GM21390 (cell line): ENCODE measurements around the gene HCK.

ENCODE experiments used
- ATAC-seq: cut with Tn5 transposase; IDR thresholded peaks from one replicate; pipeline ENCODE4 v1.9.1; 2021; ENCODE audit not compliant: unreplicated experiment

Gene HCK

GRCh38 chr20:32052090-32052777 is at the start of gene HCK:
Gene HCK (plus strand): TSS chr20:32052242.
- ATAC-seq, result no peak

- ATAC-seq, result no peak
Observed at GRCh38 chr20:32003325-32003724, 48.7 kb upstream of the HCK start.

- ATAC-seq, result no peak
Observed at GRCh38 chr20:32004963-32005362, 47.1 kb upstream of the HCK start.

- no peak for ATAC-seq
Observed at GRCh38 chr20:32006053-32006452, 46.0 kb upstream of the HCK start.

- no peak for ATAC-seq
Observed at GRCh38 chr20:32006841-32007786, 44.9 kb upstream of the HCK start.

- ATAC-seq, result no peak
Observed at GRCh38 chr20:32007787-32008616, 44.0 kb upstream of the HCK start.

- ATAC-seq, result no peak
Observed at GRCh38 chr20:32009564-32009963, 42.5 kb upstream of the HCK start.

- no peak for ATAC-seq
Observed at GRCh38 chr20:32010101-32010500, 41.9 kb upstream of the HCK start, which contains the start of gene CCM2L. Gene CCM2L (plus strand): TSS chr20:32010438. CDS start chr20:32010455, 17 bp downstream.

- no peak for ATAC-seq
Observed at GRCh38 chr20:32010666-32011065, 41.4 kb upstream of the HCK start.

- ATAC-seq, result no peak
Observed at GRCh38 chr20:32012159-32012688, 39.8 kb upstream of the HCK start.

- ATAC-seq, result no peak
Observed at GRCh38 chr20:32013326-32013725, 38.7 kb upstream of the HCK start.

GRCh38 chr20:32017711-32018251 is 34.3 kb upstream of the HCK start:
- no peak for ATAC-seq

GRCh38 chr20:32018269-32019155 is 33.5 kb upstream of the HCK start:
- ATAC-seq, result no peak

GRCh38 chr20:32019156-32019510 is 32.9 kb upstream of the HCK start:
- no peak for ATAC-seq

GRCh38 chr20:32019563-32020463 is 32.2 kb upstream of the HCK start:
- no peak for ATAC-seq

- no peak for ATAC-seq
Observed at GRCh38 chr20:32021091-32021490, 31.0 kb upstream of the HCK start.

GRCh38 chr20:32024683-32025295 is 27.3 kb upstream of the HCK start:
- no peak for ATAC-seq

GRCh38 chr20:32027643-32028042 is 24.4 kb upstream of the HCK start:
- ATAC-seq, result no peak
